Measurements from ENCODE around the gene WBP2.
"Not testable (repeated sequence)": the region's sequence is repeated elsewhere in the genome, so short reads cannot be mapped to it uniquely, and the experiment has no call there.

Gene WBP2

GRCh38 chr17:75856062-75856756 lies 1.1 kb upstream of the WBP2 start:
- Histone ChIP-seq H3K36me3 (ENCODE audit: insufficient read depth, insufficient read length, low read length) (peaks cover 9% of the 10 kb centered on the region), H3K27me3 (ENCODE audit: insufficient read depth, insufficient read length) (no peaks in the 10 kb centered on the region), H3K9ac (ENCODE audit: insufficient read length, low read depth) (peak overlapping the region; percentile 98), H3K4me3 (ENCODE audit: insufficient read length, low read depth) (peak overlapping the region; percentile 96), H3K4me1 (ENCODE audit: insufficient read depth, insufficient read length) (peaks cover 2% of the 10 kb centered on the region), H3K9me3 (ENCODE audit: insufficient read depth, low read length) (no peaks in the 10 kb centered on the region)
- no peak for DNase-seq (ENCODE audit: low read depth, low spot score)
- TF ChIP-seq YY1 (IDR thresholded peaks at IDR 0.05; ENCODE audit: insufficient read depth, insufficient read length): no peak
- TF ChIP-seq SUZ12 (IDR thresholded peaks at IDR 0.05; ENCODE audit: extremely low read depth, insufficient read depth, insufficient read length): no peak
- TF ChIP-seq ZNF274 (IDR thresholded peaks at IDR 0.05; ENCODE audit: low read depth, low read length): no peak

- Histone ChIP-seq H3K4me1 (ENCODE audit: insufficient read depth, insufficient read length) (peaks cover 2% of the 10 kb centered on the region), H3K36me3 (ENCODE audit: insufficient read depth, insufficient read length, low read length) (peaks cover 20% of the 10 kb centered on the region), H3K27me3 (ENCODE audit: insufficient read depth, insufficient read length) (no peaks in the 10 kb centered on the region), H3K4me3 (ENCODE audit: insufficient read length, low read depth) (peak overlapping the region; percentile 55), H3K9me3 (ENCODE audit: insufficient read depth, low read length) (no peaks in the 10 kb centered on the region), H3K9ac (ENCODE audit: insufficient read length, low read depth) (peak overlapping the region; percentile 63)
- TF ChIP-seq SUZ12 (IDR thresholded peaks at IDR 0.05; ENCODE audit: extremely low read depth, insufficient read depth, insufficient read length) (no peak), YY1 (IDR thresholded peaks at IDR 0.05; ENCODE audit: insufficient read depth, insufficient read length) (no peak), ZNF274 (IDR thresholded peaks at IDR 0.05; ENCODE audit: low read depth, low read length) (no peak)
- DNase-seq (ENCODE audit: low read depth, low spot score): no peak
These were observed 240 bp downstream of the WBP2 start for GRCh38 chr17:75854881-75855309.

DNA sequence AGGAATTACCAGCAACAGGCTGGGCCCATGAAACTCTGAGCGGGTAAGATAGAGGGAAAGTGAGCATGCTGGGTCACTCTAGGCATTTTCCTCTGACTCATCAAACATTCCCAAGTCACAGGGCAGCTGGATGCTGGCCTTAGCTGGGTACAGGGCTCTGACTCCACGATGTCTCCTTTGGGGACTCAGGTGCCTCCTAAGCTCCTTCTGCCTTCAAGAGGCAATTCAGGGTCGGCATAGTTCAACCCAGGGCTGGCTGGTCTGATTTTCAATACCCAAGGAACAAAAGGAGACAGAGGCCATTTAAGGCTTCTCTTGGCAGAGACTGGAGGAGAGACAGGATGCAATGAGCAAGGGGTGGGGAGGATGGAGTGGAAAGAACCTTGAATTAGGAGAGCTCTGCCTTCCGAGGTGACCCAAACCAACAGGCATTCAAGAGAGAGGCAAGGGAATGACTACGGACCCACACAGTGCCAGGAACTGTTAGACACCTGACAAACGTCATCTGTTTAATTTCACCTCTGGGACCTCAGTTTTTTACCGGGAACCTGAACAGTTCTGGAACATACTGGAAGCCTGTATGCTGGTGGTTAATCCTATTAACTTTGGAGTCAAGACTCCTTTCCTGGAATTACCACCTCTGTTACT lies 910 bp downstream of the WBP2 start:
- H3K9ac ChIP-seq (ENCODE audit: insufficient read length, low read depth): peak overlapping the region; percentile 54
- no peaks in the 10 kb centered on the region for H3K9me3 ChIP-seq (ENCODE audit: insufficient read depth, low read length)
- peak overlapping the region; percentile 55 for H3K4me3 ChIP-seq (ENCODE audit: insufficient read length, low read depth)
- H3K36me3 ChIP-seq (ENCODE audit: insufficient read depth, insufficient read length, low read length): peaks cover 26% of the 10 kb centered on the region
- no peak for DNase-seq (ENCODE audit: low read depth, low spot score)
- H3K4me1 ChIP-seq (ENCODE audit: insufficient read depth, insufficient read length): peaks cover 2% of the 10 kb centered on the region
- no peaks in the 10 kb centered on the region for H3K27me3 ChIP-seq (ENCODE audit: insufficient read depth, insufficient read length)
- TF ChIP-seq SUZ12 (IDR thresholded peaks at IDR 0.05; ENCODE audit: extremely low read depth, insufficient read depth, insufficient read length) (no peak), ZNF274 (IDR thresholded peaks at IDR 0.05; ENCODE audit: low read depth, low read length) (no peak), YY1 (IDR thresholded peaks at IDR 0.05; ENCODE audit: insufficient read depth, insufficient read length) (no peak)

DNA sequence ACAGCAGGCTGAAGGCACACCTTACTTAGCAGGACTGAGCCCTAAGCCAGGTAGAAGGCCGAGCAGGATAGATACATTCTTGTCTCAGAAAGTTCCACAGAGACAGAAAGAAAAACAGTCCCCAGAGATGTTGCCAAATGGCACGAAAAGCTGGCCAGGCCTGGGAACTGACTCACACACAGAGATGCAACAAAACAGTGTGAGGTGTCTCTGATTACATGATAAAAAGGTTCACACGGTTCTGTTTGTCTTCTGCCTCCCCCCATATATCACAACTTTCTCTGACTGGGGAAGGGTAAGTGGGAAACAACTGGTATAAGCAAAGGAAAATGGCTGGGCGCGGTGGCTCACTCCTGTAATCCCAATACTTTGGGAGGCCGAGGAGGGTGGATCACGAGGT lies 1.7 kb downstream of the WBP2 start:
- H3K36me3 ChIP-seq (ENCODE audit: insufficient read depth, insufficient read length, low read length): peaks cover 34% of the 10 kb centered on the region
- TF ChIP-seq YY1 (IDR thresholded peaks at IDR 0.05; ENCODE audit: insufficient read depth, insufficient read length) (no peak), ZNF274 (IDR thresholded peaks at IDR 0.05; ENCODE audit: low read depth, low read length) (no peak), SUZ12 (IDR thresholded peaks at IDR 0.05; ENCODE audit: extremely low read depth, insufficient read depth, insufficient read length) (no peak)
- H3K9me3 ChIP-seq (ENCODE audit: insufficient read depth, low read length): no peaks in the 10 kb centered on the region
- no peaks in the 10 kb centered on the region for H3K27me3 ChIP-seq (ENCODE audit: insufficient read depth, insufficient read length)
- H3K4me1 ChIP-seq (ENCODE audit: insufficient read depth, insufficient read length): no peaks in the 10 kb centered on the region
- no peak for DNase-seq (ENCODE audit: low read depth, low spot score)
- H3K9ac ChIP-seq (ENCODE audit: insufficient read length, low read depth): peak overlapping the region; percentile 26
- no peak overlapping the region for H3K4me3 ChIP-seq (ENCODE audit: insufficient read length, low read depth)

GRCh38 chr17:75851693-75851991 lies 3.5 kb downstream of the WBP2 start:
- H3K36me3 ChIP-seq (ENCODE audit: insufficient read depth, insufficient read length, low read length): peaks cover 52% of the 10 kb centered on the region
- not testable (repeated sequence) for H3K4me3 ChIP-seq (ENCODE audit: insufficient read length, low read depth); H3K9me3 ChIP-seq (ENCODE audit: insufficient read depth, low read length); H3K4me1 ChIP-seq (ENCODE audit: insufficient read depth, insufficient read length); DNase-seq (ENCODE audit: low read depth, low spot score); H3K9ac ChIP-seq (ENCODE audit: insufficient read length, low read depth); H3K27me3 ChIP-seq (ENCODE audit: insufficient read depth, insufficient read length)

DNA sequence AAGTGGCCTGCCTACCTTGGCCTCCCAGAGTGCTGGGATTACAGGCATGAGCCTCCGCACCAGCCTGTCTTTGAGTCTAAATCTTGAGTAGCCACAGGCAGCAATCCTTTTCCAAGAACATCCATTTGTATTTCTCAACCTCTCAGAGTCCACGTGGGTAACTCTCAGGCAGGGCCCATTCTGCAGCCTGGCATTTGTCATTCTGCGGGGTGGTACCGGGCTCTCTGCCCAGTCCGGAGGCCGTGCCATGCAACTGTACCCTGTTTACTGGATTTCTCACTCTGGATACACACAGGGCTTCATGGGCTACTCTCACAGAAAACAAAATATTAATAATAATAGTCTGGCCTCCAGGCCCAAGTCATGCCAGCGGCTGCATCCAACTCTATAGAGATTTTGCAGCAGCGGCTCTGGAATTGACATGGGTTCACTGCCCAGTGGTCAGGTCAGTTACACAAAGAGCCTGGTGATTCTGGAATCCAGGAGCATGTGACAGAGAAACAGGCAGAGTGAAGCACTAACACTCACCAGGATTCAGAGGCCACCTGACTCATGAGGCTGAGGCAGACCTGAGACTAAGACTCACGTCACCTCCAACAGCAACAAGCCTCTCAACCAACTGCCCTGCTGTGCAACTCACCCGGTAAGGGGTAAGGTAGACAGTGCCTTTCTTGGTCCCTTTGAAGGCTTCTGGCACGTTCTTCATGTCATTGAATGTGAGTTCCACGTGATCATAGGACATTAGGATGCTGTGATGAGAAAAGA lies 4.0 kb downstream of the WBP2 start:
- no peak for DNase-seq (ENCODE audit: low read depth, low spot score)
- Histone ChIP-seq H3K4me3 (ENCODE audit: insufficient read length, low read depth) (no peak overlapping the region), H3K4me1 (ENCODE audit: insufficient read depth, insufficient read length) (peaks cover 8% of the 10 kb centered on the region), H3K36me3 (ENCODE audit: insufficient read depth, insufficient read length, low read length) (peaks cover 57% of the 10 kb centered on the region), H3K9me3 (ENCODE audit: insufficient read depth, low read length) (no peaks in the 10 kb centered on the region), H3K27me3 (ENCODE audit: insufficient read depth, insufficient read length) (no peaks in the 10 kb centered on the region), H3K9ac (ENCODE audit: insufficient read length, low read depth) (no peak overlapping the region)
- TF ChIP-seq YY1 (IDR thresholded peaks at IDR 0.05; ENCODE audit: insufficient read depth, insufficient read length) (no peak), ZNF274 (IDR thresholded peaks at IDR 0.05; ENCODE audit: low read depth, low read length) (no peak), SUZ12 (IDR thresholded peaks at IDR 0.05; ENCODE audit: extremely low read depth, insufficient read depth, insufficient read length) (no peak)

- H3K27me3 ChIP-seq (ENCODE audit: insufficient read depth, insufficient read length): no peaks in the 10 kb centered on the region
- no peak overlapping the region for H3K9ac ChIP-seq (ENCODE audit: insufficient read length, low read depth)
- no peaks in the 10 kb centered on the region for H3K9me3 ChIP-seq (ENCODE audit: insufficient read depth, low read length)
- H3K4me3 ChIP-seq (ENCODE audit: insufficient read length, low read depth): no peak overlapping the region
- no peak for DNase-seq (ENCODE audit: low read depth, low spot score)
- TF ChIP-seq YY1 (IDR thresholded peaks at IDR 0.05; ENCODE audit: insufficient read depth, insufficient read length) (no peak), ZNF274 (IDR thresholded peaks at IDR 0.05; ENCODE audit: low read depth, low read length) (no peak), SUZ12 (IDR thresholded peaks at IDR 0.05; ENCODE audit: extremely low read depth, insufficient read depth, insufficient read length) (no peak)
- H3K4me1 ChIP-seq (ENCODE audit: insufficient read depth, insufficient read length): peaks cover 19% of the 10 kb centered on the region
- peaks cover 66% of the 10 kb centered on the region for H3K36me3 ChIP-seq (ENCODE audit: insufficient read depth, insufficient read length, low read length)
These were observed 5.4 kb downstream of the WBP2 start for GRCh38 chr17:75849724-75850123.

All from NT2/D1 (cell line).